Activated CD8-positive, alpha-beta memory T cell treated with anti-CD3 and anti-CD28 coated beads, Interleukin-2, amount 50 U/mL, for 24 hours (primary cell): ENCODE data around the gene TCF12.

Experiments used
- DNase-seq: peaks from one replicate; pipeline ENCODE4 v3.0.0-alpha.2; 2020; ENCODE audit errors: extremely low read depth

TCF12 gene

GRCh38 chr15:57217778-57218598 lies 299.5 kb downstream of the TCF12 start:
- no peak for DNase-seq

- DNase-seq = no peak
Observed at GRCh38 chr15:57218826-57219576, 300.6 kb downstream of the TCF12 start.

GRCh38 chr15:57220205-57220604 lies 301.8 kb downstream of the TCF12 start:
- no peak for DNase-seq

- DNase-seq = no peak
Observed at GRCh38 chr15:57221134-57221533, 302.7 kb downstream of the TCF12 start.

GRCh38 chr15:57223345-57223744 lies 304.9 kb downstream of the TCF12 start:
- DNase-seq = no peak

- no peak for DNase-seq
Observed at GRCh38 chr15:57223887-57224286, 305.4 kb downstream of the TCF12 start.

- DNase-seq = no peak
Observed at GRCh38 chr15:57224664-57225063, 306.2 kb downstream of the TCF12 start.

- no peak for DNase-seq
Observed at GRCh38 chr15:57227166-57227565, 308.7 kb downstream of the TCF12 start.

- no peak for DNase-seq
Observed at GRCh38 chr15:57227899-57228298, 309.5 kb downstream of the TCF12 start.

GRCh38 chr15:57228395-57228794 lies 310.0 kb downstream of the TCF12 start:
- no peak for DNase-seq

- DNase-seq = no peak
Observed at GRCh38 chr15:57229051-57229450, 310.6 kb downstream of the TCF12 start.

- no peak for DNase-seq
Observed at GRCh38 chr15:57231559-57231958, 313.1 kb downstream of the TCF12 start.

GRCh38 chr15:57234156-57234555 lies 315.7 kb downstream of the TCF12 start:
- no peak for DNase-seq

- DNase-seq = no peak
Observed at GRCh38 chr15:57235186-57235585, 316.7 kb downstream of the TCF12 start.

GRCh38 chr15:57235873-57236272 lies 317.4 kb downstream of the TCF12 start:
- DNase-seq = no peak

GRCh38 chr15:57236561-57237300 lies 318.3 kb downstream of the TCF12 start:
- no peak for DNase-seq

- no peak for DNase-seq
Observed at GRCh38 chr15:57237301-57237642, 318.8 kb downstream of the TCF12 start.

GRCh38 chr15:57237676-57238075 lies 319.2 kb downstream of the TCF12 start:
- no peak for DNase-seq

- DNase-seq = no peak
Observed at GRCh38 chr15:57245130-57245529, 326.7 kb downstream of the TCF12 start.

GRCh38 chr15:57245714-57246113 lies 327.3 kb downstream of the TCF12 start:
- no peak for DNase-seq

- no peak for DNase-seq
Observed at GRCh38 chr15:57248074-57248473, 329.6 kb downstream of the TCF12 start.

- DNase-seq = no peak
Observed at GRCh38 chr15:57251308-57251707, 332.9 kb downstream of the TCF12 start.

- no peak for DNase-seq
Observed at GRCh38 chr15:57251941-57252340, 333.5 kb downstream of the TCF12 start.
